Smooth muscle cell of the brain vasculature (primary cell): ENCODE data around the gene ASB6.

Experiments used
- DNase-seq: peaks from one replicate; pipeline ENCODE4 v3.0.0-alpha.2; 2012; ENCODE audit warnings: low read depth, low spot score

Gene ASB6

DNA sequence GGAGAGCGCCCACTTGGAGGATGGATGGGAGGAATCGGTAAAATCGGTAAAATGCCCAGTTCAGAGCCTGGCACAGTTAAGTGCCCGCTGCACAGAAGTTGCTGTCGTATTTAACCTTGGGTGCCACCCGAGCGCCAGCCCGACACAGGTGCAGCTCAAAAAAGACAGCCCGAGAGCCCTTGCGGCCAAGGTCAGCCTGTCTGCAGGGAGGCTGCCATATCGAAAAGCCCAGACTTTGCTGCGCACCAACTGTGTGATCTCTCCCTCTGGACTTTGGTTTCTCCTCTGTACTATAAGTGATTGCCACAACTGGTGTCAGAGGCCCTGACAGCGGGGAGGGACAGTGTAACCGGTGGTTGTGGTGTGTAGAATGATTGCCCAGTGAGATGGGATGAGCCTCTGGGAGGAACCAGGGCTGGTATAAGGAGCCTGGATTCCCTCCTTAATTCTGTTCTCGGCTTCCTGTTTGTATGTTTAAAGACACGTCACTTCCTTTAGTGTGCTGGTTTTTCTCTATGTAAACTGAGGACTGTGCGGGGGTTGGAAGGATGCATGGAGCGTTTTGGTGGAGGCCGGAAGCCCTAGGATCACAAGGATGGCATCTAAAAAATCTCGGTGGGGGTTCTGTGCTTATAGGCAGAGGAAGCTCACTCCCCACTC, 15.2 kb downstream of the ASB6 start:
- no peak for DNase-seq

- no peak for DNase-seq
Measured at GRCh38 chr9:129626079-129626624, 15.8 kb downstream of the ASB6 start, which contains the start of gene NTMT1. Gene NTMT1 (plus strand): TSS chr9:129626163. CDS start chr9:129632704, 6,541 bp downstream.

- no peak for DNase-seq
Measured at GRCh38 chr9:129624947-129625346, 17.0 kb downstream of the ASB6 start.

DNA sequence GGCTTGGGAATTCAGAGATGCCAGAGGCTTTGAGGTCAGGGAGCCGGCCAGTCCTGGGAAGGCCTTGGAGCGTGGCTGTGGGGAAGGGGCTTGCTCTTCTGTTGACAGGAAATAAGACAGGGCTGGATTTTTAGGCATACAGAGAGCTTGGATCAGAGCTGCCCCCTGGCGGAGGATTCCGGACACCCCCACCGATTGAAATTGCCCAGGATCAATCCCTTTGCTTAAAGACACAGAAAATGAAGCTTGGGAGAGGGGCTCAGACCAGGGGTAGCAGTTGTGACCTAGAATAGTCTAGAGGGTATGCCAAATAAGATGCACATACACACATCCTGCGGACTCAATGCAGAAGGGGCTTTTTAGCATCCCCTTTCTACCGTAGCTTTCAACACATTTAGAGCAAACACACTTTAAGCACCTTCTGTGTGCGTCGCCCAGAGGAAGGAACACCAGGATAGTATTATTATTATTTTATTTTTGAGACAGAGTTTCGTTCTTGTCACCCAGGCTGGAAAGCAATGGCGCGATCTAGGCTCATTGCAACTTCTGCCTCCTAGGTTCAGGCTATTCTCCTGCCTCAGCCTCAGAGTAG, 17.7 kb downstream of the ASB6 start:
- no peak for DNase-seq

GRCh38 chr9:129623331-129623730, 18.6 kb downstream of the ASB6 start:
- DNase-seq, result no peak

GRCh38 chr9:129620669-129621295, 21.2 kb downstream of the ASB6 start, which contains the start of gene C9orf50:
Gene C9orf50 (minus strand): TSS chr9:129621101. CDS start chr9:129620574, 527 bp downstream.
- DNase-seq, result no peak

GRCh38 chr9:129619787-129620668, 21.9 kb downstream of the ASB6 start:
- DNase-seq, result no peak

DNA sequence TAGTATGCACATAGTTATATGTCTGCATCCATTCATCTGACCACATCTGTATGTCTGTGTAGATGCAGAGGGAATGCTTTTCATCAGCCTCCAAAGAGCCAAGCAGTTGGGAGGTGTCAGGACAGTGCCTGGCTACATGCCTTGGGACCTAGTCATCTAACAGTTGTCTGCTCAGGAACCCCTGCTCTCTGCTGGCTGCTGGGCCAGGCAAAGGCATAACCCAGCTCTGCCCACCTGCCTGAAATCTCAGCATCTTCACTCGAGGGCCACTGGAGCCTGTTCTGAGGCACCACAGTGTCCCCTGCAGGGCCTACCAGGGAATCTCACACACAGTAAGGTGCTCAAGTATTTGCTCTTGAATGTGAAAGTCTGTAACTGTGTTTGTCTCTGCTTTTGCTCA, 24.8 kb downstream of the ASB6 start:
- no peak for DNase-seq

- DNase-seq, result no peak
Measured at GRCh38 chr9:129615407-129616285, 26.3 kb downstream of the ASB6 start.

DNA sequence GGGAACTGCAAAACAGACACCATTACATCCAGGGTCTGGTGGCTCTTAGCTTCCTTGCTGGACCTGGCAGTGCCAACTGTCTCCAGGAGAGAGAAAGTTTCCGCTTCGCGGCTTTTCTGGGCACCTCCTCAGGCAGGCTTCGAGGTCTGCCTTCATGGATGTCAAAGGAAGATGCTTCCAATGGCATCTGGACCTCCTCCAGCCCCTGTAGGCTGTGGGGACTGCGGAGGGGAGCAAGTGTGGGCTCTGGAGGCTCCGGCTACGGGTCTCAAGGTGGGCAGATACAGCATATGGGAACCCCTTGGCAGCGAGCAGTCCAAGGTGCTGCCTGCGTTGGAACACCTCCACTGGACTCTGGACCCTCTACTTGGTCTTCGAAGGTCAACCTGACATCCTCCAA, 27.0 kb downstream of the ASB6 start:
- no peak for DNase-seq

- DNase-seq, result no peak
Measured at GRCh38 chr9:129613520-129614175, 28.3 kb downstream of the ASB6 start.

DNA sequence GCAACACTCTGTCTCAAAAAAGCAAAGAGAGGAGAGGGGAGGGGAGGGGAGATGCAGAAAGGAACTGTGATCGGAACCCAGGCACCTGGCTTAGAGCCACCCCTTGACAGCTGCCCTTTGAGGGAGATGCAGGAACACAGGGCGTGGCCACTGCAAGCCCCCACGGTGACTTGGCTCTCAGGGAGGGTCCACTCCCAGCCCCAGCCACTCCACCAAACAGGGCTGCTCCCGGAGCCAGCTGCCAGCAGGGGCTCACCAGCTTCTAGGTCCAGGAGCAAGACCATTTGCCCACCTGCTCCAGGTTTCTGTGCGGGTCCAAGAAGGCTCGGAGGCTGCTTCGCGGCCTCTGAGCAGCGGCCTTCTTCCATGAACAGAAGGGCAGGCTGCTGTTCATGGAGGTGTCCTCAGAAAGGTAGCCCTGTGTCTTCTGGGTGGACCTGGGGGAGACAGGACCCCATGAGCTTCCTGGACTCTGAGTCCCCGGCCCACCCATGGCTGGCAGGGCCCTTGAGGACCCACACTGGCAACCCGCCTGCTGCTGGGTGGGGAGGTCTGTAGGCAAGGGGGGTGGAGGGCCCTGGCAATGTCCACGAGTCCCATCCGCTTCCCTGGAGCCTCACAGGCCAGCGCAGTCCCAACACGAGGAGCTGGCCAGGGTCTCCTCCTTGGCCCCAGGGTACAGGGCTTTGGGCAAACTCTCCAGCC, 29.0 kb downstream of the ASB6 start:
- no peak for DNase-seq

GRCh38 chr9:129612123-129612522, 29.8 kb downstream of the ASB6 start:
- no peak for DNase-seq

GRCh38 chr9:129611307-129611800, 30.6 kb downstream of the ASB6 start:
- no peak for DNase-seq

DNA sequence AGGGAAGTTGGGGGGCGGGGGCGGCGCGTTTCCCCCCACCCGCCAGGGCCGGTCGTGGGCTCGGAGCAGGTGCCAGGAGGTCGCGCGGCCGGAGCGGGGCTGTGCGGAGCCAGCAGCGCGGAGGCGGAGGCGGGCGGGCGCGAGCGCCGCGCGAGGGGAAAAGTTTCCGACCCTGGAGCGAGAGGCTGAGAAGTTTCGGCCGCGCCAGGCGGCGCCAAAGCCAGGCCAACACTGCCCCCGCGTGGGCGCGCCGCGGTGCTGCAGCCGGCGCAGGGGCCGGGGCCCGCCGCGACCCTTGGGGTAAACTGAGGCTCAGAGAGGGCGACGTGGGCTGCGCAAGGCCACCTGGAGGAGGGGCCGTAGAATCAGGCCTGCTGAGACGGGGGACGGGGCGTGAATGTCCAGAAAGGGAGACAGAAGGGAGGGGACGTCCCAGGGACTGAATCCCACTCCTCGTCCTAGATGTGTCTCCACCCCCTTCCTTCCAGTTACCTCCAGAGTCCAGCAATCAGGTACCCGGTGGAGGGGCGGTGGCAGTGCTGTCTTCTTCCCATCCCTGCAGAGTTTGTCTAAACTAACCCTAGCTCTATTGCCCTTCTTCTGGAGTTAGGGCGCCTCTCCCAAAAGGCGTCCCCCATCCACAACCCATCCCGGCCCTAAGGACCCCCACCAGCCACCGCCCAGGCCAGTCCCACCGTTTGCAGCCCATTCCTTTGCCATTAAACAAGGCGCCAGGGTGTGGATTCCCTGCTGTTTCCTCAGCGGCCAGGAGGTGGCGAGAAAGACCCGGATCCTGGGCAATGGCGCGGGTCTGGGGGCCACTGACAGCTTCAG, 31.3 kb downstream of the ASB6 start:
- no peak for DNase-seq

GRCh38 chr9:129610213-129610472, 31.8 kb downstream of the ASB6 start:
- no peak for DNase-seq

DNA sequence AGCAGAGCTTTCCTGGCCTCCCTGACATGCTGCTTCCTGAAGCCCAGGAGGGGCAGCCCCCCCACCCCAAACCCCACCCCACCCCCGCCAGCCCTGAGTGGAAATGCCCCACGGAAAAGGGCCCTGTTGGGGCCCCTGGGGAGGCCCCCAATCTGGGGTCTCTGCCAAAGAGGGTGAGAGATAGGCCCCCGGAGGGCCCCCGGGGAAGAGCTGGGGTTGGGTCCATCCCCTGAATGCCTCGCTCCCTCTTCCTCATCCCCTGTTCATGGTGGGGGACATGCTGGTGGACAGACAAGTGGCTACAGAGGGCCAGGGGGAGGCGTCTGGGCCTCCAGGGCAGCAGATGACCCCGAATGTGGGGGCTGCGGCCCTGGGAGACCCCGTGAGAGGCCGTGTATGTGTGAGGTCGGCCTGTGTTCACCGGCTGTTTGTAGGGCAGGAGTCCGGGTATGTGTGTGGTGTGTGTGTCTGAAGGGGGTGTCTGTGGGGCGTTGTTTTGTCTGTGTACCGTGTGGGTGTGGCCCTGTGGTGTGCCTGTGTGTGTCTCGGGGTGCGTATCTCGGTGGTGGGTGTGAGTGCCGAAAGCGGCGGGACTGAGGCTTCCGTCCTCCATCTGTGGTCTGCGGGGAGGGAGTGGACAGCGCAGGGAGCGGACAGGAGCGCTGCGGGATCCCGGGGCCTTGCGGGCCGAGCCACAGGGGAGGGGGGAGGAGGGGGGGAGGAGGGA, 32.3 kb downstream of the ASB6 start:
- no peak for DNase-seq
